Measurements from ENCODE around the gene ADAMTSL3.

Gene ADAMTSL3

GRCh38 chr15:83855956-83856355 is 202.0 kb downstream of the ADAMTSL3 start:
- DNase-seq (ENCODE audit: insufficient read length, low spot score): no peak
- no peak for FAIRE-seq

DNA sequence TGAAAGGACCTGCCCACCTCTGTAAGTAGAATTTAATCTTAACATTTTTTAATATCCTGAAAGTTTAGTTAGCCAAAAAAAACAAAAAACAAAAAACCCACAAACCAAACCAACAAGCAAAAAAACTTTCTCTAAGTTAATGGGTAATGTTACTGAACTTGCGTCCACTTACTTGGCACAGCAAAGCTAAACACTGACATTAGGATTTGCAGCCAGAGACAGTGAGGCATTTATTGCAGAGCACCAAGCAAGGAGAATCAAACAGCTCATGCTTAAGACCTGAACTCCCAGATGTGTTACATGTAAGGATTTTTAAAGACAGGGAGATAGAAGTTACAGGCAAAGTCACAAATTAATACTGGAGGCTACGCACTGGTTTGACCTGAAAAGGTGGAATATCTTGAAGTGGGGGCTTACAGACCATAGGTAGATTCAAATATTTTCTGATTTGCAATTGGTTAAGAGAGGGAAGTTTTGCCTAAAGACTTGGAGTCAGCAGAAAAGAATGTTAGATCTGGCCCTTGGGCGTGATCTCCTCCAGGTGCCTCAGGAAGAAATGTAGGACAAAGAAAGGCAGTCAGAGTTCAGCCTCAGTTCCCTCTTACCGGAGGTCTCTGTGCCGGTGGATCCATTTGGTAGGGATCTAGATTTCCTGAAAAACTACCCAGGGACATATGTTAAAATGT is 205.0 kb downstream of the ADAMTSL3 start:
- no peak for FAIRE-seq
- no peak for DNase-seq (ENCODE audit: insufficient read length, low spot score)

DNA sequence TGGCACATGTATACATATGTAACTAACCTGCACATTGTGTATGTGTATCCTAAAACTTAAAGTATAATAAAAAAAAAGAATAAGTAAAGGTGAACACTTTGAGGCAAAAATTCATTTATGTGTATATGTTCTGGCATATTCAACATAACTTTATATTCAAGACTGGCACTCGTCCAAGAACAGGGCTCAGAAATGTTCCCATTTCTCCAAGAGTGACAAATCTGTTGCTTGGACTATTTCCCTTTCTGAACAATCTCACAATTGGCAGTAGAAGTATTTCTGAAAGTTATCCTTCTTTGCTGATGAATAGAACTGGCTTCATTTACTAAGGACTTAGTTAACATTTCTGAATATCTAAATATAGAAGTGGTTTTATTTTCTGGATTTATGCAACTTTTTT is 212.8 kb downstream of the ADAMTSL3 start:
- no peak for FAIRE-seq

GRCh38 chr15:83869341-83869740 is 215.4 kb downstream of the ADAMTSL3 start:
- no peak for FAIRE-seq
- no peak for DNase-seq (ENCODE audit: insufficient read length, low spot score)

More for the DNA sequence above, 212.8 kb downstream of the ADAMTSL3 start:
- DNase-seq (ENCODE audit: insufficient read length, low spot score): no peak

GRCh38 chr15:83871808-83872559 is 218.1 kb downstream of the ADAMTSL3 start:
- DNase-seq (ENCODE audit: insufficient read length, low spot score) (no peak), FAIRE-seq (peak; percentile 55)

- FAIRE-seq: no peak
- no peak for DNase-seq (ENCODE audit: insufficient read length, low spot score)
Measured at GRCh38 chr15:83873966-83874365, 220.0 kb downstream of the ADAMTSL3 start.

DNA sequence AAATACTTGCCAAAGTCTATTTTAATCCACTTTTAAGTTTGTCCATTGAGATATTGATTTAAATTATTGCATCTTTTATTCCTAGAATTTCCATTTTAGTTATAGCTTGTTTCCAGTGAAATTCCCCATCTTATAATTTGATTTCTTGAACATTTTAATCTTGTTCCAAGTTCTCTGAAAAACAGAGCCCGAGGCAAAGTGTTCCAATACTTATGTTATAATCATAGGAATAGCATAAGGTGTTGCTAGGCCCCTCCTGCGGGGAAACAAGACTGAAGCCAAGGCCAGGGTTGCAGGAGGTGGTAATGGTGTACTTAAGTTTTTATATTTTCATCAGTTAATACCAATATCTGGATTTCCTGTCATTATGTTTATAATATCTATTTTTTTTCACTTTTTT is 226.6 kb downstream of the ADAMTSL3 start:
- FAIRE-seq (no peak), DNase-seq (ENCODE audit: insufficient read length, low spot score) (no peak)

- no peak for DNase-seq (ENCODE audit: insufficient read length, low spot score)
- FAIRE-seq: no peak
Measured at GRCh38 chr15:83881156-83881555, 227.2 kb downstream of the ADAMTSL3 start.

DNA sequence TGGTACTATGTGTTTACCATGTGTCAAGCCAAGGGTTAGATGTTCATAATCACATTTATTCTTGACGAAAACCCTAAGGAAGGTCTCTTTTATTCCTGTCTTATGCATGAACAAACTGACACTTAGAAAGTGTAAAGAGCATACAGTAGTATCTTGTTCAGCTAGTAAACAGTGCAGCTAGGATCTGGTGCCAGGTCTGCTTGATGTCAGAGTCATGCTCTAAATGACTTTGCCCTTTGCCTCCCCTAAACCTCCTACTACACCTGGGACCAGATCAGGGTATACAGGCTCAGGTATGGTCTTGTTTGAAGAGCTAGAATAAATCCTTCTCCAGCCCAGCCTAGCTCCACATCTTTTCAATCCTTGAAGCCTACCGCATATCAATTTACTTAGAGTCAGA is 232.4 kb downstream of the ADAMTSL3 start:
- FAIRE-seq (no peak), DNase-seq (ENCODE audit: insufficient read length, low spot score) (no peak)

GRCh38 chr15:83887404-83887803 is 233.5 kb downstream of the ADAMTSL3 start:
- no peak for FAIRE-seq

GRCh38 chr15:83887961-83888360 is 234.0 kb downstream of the ADAMTSL3 start:
- FAIRE-seq: no peak
- no peak for DNase-seq (ENCODE audit: insufficient read length, low spot score)

More at GRCh38 chr15:83887404-83887803, 233.5 kb downstream of the ADAMTSL3 start:
- DNase-seq (ENCODE audit: insufficient read length, low spot score): no peak

- no peak for DNase-seq (ENCODE audit: insufficient read length, low spot score)
Measured at GRCh38 chr15:83889995-83890394, 236.1 kb downstream of the ADAMTSL3 start.

DNA sequence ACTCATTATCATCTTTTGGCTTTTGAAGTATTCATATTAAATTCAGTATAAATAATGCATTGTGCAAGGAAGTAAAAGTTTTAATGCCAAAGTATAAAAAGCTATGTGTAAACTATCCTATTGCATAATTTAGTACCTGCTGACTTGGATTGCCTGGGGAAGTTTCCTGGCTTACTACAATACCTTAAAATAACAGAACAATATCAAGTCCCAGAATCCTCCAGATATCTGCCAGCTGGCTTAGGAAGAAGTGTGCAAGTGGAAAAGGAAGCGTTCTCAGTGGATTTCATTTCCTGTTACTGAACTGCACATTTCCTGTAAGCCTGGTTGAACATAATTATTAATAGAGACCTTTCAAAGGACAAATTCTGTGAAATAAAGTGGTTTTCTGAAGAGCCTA is 236.7 kb downstream of the ADAMTSL3 start:
- DNase-seq (ENCODE audit: insufficient read length, low spot score) (no peak), FAIRE-seq (no peak)

More at GRCh38 chr15:83889995-83890394, 236.1 kb downstream of the ADAMTSL3 start:
- FAIRE-seq: no peak

DNA sequence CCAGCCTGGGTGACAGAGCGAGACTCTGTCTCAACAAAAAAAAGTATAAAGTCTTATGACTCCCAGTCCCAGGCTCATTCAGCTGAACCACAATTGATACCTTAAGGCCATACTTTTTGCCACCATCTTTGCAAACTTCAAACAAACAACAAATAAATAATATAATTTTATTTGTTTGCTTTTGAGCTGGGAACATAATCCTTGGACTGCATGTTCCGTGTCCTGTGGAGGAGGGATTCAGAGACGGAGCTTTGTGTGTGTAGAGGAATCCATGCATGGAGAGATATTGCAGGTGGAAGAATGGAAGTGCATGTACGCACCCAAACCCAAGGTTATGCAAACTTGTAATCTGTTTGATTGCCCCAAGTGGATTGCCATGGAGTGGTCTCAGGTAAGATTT is 238.6 kb downstream of the ADAMTSL3 start:
- DNase-seq (ENCODE audit: insufficient read length, low spot score) (no peak), FAIRE-seq (no peak)

DNA sequence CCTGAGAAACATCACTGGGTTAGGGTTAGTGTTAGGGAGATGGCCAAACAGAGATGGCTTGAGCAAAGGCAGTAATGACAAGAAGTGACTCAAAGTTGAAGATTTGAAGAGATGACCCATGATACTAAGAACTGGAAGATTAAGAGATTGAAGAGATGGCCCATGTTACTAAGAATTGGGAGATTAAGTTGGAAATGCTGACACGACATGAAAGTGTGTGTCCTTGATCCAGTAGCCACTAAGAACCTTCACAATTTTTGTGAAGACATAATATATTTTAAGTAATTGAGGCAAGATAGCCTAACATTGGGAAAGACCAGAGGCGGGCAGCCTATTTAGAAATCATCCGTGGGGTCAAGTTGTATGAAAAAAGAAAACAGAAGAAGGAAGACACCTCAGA is 239.4 kb downstream of the ADAMTSL3 start:
- no peak for DNase-seq (ENCODE audit: insufficient read length, low spot score)
- no peak for FAIRE-seq

DNA sequence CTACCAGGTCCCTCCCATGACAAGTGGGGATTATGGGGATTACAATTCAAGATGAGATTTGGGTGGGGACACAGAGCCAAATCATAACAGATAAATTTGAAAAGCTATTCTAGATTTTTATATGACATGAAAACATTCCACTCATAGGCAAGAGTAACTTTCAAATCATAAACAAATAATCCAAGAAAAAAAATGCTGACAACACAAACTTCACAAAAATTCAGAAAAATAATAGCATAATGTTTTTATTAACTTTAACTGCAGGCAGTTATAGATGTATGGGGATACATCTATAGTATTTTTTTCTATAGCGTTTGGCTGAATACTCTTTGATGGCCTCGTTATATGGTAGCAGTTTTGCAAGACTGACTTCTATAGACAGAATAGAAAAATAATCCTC is 243.1 kb downstream of the ADAMTSL3 start:
- DNase-seq (ENCODE audit: insufficient read length, low spot score): no peak
- FAIRE-seq: no peak

DNA sequence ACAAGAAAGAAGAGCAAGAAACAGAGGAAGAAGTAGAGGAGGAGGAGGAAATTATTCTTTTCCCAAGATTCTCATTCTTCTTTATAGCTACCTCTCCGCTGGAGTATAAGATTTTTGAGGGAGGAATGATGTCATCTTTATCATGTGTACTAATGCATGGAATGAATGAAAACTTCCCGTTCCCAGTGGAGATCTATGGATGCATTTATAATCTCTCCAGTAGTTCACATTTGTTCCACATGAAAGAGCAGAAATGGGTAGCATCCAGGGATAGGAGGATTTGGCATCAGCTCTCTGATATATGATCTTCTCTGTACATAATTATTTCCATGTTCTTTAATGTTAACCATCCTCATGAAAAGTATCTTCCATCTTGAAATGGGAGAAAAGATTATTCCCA is 244.4 kb downstream of the ADAMTSL3 start:
- FAIRE-seq: no peak
- no peak for DNase-seq (ENCODE audit: insufficient read length, low spot score)

GRCh38 chr15:83899670-83900069 is 245.7 kb downstream of the ADAMTSL3 start:
- DNase-seq (ENCODE audit: insufficient read length, low spot score) (no peak), FAIRE-seq (no peak)

- DNase-seq (ENCODE audit: insufficient read length, low spot score) (no peak), FAIRE-seq (no peak)
Measured at GRCh38 chr15:83904107-83905040, 250.5 kb downstream of the ADAMTSL3 start.

- FAIRE-seq: no peak
- DNase-seq (ENCODE audit: insufficient read length, low spot score): no peak
Measured at GRCh38 chr15:83905556-83906273, 251.8 kb downstream of the ADAMTSL3 start.
